Fibroblast of the aortic adventitia (primary cell): ENCODE measurements around the gene VWC2L. TPM values are rescaled to one million over a fixed set of nuclear protein-coding genes. Genes with fewer than 3 reads are reported as not detected.

ENCODE experiments used
- DNase-seq: peaks from one replicate; pipeline ENCODE4 v3.0.0-alpha.2; 2010; ENCODE audit warnings: low read depth
- H3K4me3 ChIP-seq: 2 replicates; pipeline ENCODE4 v1.5.1; 2011; ENCODE audit warnings: low read depth, mild to moderate bottlenecking, control low read depth, low read length, moderate library complexity
- total RNA-seq: library from RNA; depleted of rRNA; stranded (reverse); fragments of >200 nt; gene quantifications from 2 replicates; pipeline ENCODE4 v1.2.3, GENCODE V29; 2012; ENCODE audit warnings: low replicate concordance
- TF ChIP-seq, protein P1 (sequence below): IDR thresholded peaks from 2 replicates; pipeline ENCODE4 v1.5.1; 2011; ENCODE audit warnings: mild to moderate bottlenecking, low read length, control low read depth, inconsistent platforms; ENCODE audit not compliant: insufficient read depth

VWC2L gene
- total RNA-seq, 1 donor: not detected

DNA sequence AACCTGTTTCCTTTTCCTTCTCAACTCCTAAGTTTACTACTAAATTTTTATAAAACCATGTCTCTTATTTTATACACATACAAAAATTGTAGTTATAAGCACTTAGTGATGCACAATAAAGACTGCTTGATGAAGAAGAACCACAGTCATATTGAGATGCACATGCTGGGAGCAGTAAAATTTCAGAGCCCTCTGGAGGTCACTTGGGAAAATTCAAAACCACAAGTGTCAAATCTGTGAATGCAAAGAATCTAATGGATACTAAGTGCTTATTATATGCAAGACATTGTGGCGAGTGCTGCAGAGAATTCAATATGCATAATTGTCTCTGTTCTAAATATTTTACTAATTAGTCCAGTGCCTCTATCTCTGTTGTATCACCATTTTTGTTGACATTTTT lies 180.5 kb downstream of the VWC2L start:
- H3K4me3 ChIP-seq: no peak overlapping the region
- TF ChIP-seq, protein P1, sequence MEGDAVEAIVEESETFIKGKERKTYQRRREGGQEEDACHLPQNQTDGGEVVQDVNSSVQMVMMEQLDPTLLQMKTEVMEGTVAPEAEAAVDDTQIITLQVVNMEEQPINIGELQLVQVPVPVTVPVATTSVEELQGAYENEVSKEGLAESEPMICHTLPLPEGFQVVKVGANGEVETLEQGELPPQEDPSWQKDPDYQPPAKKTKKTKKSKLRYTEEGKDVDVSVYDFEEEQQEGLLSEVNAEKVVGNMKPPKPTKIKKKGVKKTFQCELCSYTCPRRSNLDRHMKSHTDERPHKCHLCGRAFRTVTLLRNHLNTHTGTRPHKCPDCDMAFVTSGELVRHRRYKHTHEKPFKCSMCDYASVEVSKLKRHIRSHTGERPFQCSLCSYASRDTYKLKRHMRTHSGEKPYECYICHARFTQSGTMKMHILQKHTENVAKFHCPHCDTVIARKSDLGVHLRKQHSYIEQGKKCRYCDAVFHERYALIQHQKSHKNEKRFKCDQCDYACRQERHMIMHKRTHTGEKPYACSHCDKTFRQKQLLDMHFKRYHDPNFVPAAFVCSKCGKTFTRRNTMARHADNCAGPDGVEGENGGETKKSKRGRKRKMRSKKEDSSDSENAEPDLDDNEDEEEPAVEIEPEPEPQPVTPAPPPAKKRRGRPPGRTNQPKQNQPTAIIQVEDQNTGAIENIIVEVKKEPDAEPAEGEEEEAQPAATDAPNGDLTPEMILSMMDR: no peak
- DNase-seq: no peak

DNA sequence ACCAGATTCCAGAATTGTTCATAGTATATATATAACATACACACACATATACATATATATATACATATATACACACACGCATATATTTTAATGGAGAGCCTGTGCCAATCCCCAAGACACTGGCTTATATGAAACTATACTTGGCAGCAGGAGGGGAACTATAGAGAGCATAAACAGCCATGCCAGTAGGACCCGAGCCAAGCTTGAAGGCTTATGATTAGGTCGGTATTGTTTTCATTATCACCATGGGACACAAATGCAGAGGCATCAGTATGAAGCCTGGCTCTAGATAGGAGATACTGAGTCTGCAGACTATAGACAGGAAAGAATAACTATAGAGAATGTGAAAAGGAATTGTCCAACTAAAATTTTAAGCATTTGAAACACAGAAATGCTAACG lies 181.2 kb downstream of the VWC2L start:
- no peak overlapping the region for H3K4me3 ChIP-seq
- no peak for DNase-seq
- TF ChIP-seq, protein P1: no peak

DNA sequence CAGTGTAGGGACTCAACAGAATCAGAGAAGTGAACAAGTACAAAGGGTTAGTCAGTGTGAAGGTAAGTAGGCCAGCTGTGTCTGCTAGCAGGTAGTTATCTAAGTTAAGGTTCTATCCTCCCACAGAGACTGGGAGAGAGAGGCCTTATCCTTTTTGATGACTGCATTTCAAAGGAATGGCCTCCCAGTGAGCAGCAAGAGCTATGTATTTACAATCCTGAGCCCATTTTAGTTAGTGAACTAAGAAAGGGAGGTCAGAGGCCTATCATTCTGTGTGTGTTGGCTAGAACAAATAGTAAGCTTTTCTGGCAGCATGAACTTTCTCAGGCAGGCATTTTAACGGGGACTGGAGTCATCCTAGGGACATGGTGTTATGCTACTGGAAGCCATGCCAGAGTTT lies 182.9 kb downstream of the VWC2L start:
- no peak overlapping the region for H3K4me3 ChIP-seq
- peak; percentile 7 for DNase-seq
- TF ChIP-seq, protein P1: no peak

DNA sequence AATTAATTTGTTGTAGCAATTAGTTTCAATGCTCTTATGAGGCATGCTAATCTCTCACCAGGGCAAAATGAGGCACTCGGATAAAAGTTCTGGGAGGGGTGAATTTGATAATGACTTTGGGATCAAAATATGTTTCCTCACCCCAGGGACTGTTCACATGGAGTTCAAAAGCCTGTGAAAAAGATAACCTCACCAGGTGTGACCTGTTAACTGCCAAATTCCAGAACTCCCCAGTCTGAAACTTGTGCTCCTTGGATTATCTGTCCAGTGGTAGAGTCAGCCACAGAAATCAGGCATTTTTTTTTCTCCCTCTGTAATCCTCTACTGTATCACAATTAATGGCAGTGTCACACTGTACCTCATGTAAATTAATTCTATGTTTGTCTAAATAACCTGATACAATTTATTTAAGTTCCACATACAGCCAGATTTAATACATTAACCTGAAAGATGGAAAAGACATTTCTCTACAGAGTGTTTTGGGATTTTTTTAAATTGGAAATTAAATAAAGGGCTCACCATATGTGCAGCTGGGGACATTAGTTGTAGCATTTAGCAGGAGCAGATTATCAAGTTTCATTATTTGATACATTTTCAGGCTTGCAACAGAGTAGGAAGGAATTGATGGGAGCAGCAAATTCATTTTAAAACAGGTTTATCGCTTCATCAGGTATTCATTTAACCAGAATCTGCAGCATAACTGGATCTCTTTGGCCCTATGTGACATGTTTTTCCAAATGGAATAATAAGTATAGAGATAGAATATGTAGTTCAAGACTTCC lies 191.2 kb downstream of the VWC2L start:
- TF ChIP-seq, protein P1: no peak
- DNase-seq: no peak
- H3K4me3 ChIP-seq: no peak overlapping the region

DNA sequence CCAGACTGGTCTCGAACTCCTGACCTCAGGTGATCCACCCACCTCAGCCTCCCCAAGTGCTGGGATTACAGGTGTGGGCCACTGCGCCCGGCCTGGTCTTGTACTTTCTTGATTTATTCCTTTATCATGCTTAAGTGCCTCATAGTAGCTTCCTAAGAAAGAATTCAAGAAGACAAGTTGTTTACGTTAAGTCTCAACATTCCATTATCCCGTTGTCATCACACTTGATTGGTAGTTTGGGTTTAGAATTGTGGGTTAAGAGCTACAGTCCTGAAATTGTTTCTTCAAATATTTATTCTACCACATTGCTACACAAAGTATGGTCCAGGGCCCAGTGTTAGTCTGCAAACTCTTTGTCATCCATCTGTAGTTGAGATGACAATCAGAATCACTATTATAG lies 194.0 kb downstream of the VWC2L start:
- H3K4me3 ChIP-seq: no peak overlapping the region
- DNase-seq: no peak
- TF ChIP-seq, protein P1: no peak

DNA sequence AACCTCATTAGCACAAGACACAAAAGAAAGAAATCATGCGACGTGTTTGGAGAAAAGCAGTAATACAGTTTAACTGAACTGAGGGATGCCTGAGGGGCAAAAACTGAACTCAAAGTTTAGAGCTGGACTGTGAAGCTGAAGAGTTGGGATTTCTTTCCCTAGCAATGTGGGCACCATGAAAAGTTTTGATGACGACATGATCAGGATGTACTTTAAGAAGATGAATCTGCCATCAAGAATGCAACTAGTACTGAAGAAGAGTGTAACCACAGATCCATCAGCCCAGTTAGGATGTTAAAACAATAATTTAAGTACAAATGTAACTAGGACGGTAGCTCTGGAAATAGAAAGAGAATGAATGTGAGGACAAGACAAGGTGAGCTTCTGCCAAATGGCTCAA lies 196.2 kb downstream of the VWC2L start:
- TF ChIP-seq, protein P1: no peak
- DNase-seq: no peak
- H3K4me3 ChIP-seq: no peak overlapping the region

DNA sequence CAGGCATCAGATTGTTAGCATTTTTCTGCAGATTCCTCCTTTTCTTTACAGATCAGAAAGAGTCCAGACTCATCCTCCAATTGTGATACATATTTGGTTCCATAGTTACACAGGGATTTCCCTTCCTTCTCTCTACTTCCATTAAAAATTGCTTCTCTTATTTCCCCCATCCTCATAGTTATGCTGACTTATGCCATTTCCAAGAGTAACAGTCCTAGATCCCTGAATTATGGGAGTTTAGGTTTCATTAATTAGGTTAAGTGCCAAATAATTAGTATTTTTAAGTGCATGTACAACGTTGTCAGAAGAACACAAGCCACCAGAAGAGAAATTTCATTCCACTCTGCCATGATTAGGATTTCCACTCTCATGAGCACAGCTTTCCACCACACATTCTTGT lies 200.2 kb downstream of the VWC2L start:
- TF ChIP-seq, protein P1: no peak
- no peak for DNase-seq

More for the DNA sequence above, 200.2 kb downstream of the VWC2L start:
- H3K4me3 ChIP-seq: no peak overlapping the region
